ENCODE measurements around the gene CDH13.

- TF ChIP-seq GATA3 (IDR thresholded peaks at IDR 0.05; ENCODE audit: low read depth, low read length) = no peak
- no peak for TF ChIP-seq GATA2 (IDR thresholded peaks at IDR 0.05; ENCODE audit: low read depth, low read length)
Observed at GRCh38 chr16:83023640-83024039, 396.9 kb downstream of the CDH13 start.

Data from SH-SY5Y (cell line).